CD4-positive, alpha-beta T cell (primary cell): ENCODE data around the gene PIMREG. TPM values are rescaled to one million over a fixed set of nuclear protein-coding genes. Genes with fewer than 3 reads are reported as not detected.

ENCODE experiments used
- ATAC-seq: fragments of 200-7000 bp; cut with Tn5 transposase; one replicate; pipeline ENCODE4 v1.10.0; 2022; ENCODE audit warnings: mild to moderate bottlenecking; ENCODE audit not compliant: poor library complexity
- CTCF ChIA-PET: fragments of 350-600 bp; sonication (Branson Sonifier 250); formaldehyde crosslinking; loops from one replicate; lab custom pipeline; 2021; ENCODE audit warnings: antibody characterized with exemption, inconsistent platforms; lab: Charles Lee
- POLR2A ChIA-PET: fragments of 350-600 bp; sonication (Branson Sonifier 250); formaldehyde crosslinking; loops from one replicate; lab custom pipeline; 2021; ENCODE audit warnings: antibody characterized with exemption, inconsistent platforms; lab: Charles Lee
- DNase-seq, 14 experiments: peaks; one replicate each; pipeline ENCODE4 v3.0.0-alpha.2; 2013 to 2020; ENCODE audit warnings: mixed read lengths in 2 of 14
- H3K27ac ChIP-seq, 2 donors: one replicate each; pipeline versions ENCODE4 v1.5.1 to v1.7.0; 2013; ENCODE audit warnings: low read length in 2 of 2, low read depth in 1 of 2, mild to moderate bottlenecking in 1 of 2
- H3K27me3 ChIP-seq, 2 experiments: 1 replicate in 1 of 2; 2 replicates in 1 of 2; pipeline versions ENCODE4 v1.6.1 to v1.7.0; 2013; ENCODE audit warnings: low read length in 2 of 2, control low read depth in 1 of 2, mild to moderate bottlenecking in 1 of 2, moderate library complexity in 1 of 2; ENCODE audit not compliant: insufficient read depth in 2 of 2, control insufficient read depth in 1 of 2
- H3K36me3 ChIP-seq: one replicate; pipeline ENCODE4 v1.6.1; 2013; ENCODE audit warnings: low read length, control low read depth; ENCODE audit not compliant: insufficient read depth
- H3K4me1 ChIP-seq: one replicate; pipeline ENCODE4 v1.6.1; 2013; ENCODE audit warnings: low read length, control low read depth; ENCODE audit not compliant: insufficient read depth
- H3K4me3 ChIP-seq: one replicate; pipeline ENCODE4 v1.5.1; 2013; ENCODE audit warnings: mild to moderate bottlenecking, low read length, moderate library complexity
- H3K9me3 ChIP-seq, 2 experiments: 1 replicate in 1 of 2; 2 replicates in 1 of 2; pipeline versions ENCODE4 v1.6.1 to v1.7.0; 2013; ENCODE audit warnings: low read length in 2 of 2, mild to moderate bottlenecking in 2 of 2, control low read depth in 1 of 2, moderate library complexity in 1 of 2; ENCODE audit not compliant: control insufficient read depth in 1 of 2, insufficient read depth in 1 of 2
- H3K27ac Mint-ChIP-seq: one replicate; pipeline ENCODE4 v1.8.0; 2020; ENCODE audit warnings: mixed read lengths
- H3K27me3 Mint-ChIP-seq: one replicate; pipeline ENCODE4 v1.8.0; 2021; ENCODE audit warnings: mixed read lengths
- H3K36me3 Mint-ChIP-seq: one replicate; pipeline ENCODE4 v1.8.0; 2021; ENCODE audit warnings: low read depth, mixed read lengths
- H3K4me1 Mint-ChIP-seq: one replicate; pipeline ENCODE4 v1.8.0; 2021; ENCODE audit warnings: low read depth, mixed read lengths
- H3K4me3 Mint-ChIP-seq: one replicate; pipeline ENCODE4 v1.8.0; 2020; ENCODE audit warnings: mild to moderate bottlenecking, mixed read lengths
- H3K9me3 Mint-ChIP-seq: one replicate; pipeline ENCODE4 v1.8.0; 2020; ENCODE audit warnings: mixed read lengths
- CTCF ChIP-seq: fragments of 200-600 bp; IDR thresholded peaks from one replicate; pipeline ENCODE4 v1.8.0; 2022; ENCODE audit warnings: antibody characterized with exemption, mild to moderate bottlenecking
- intact Hi-C, 2 experiments: fragments of 100-400 bp; cut with DNase I in 1 of 2; cut with micrococcal nuclease in 1 of 2; formaldehyde crosslinking; loops; one replicate each; pipeline versions ENCODE4 v1.15.1 to v1.9.0; 2023 to 2025; cut with DNase I, micrococcal nuclease
- total RNA-seq, 174 experiments: library from RNA in 2 of 174; stranded (reverse) in 2 of 174; gene quantifications; one replicate each; pipeline ENCODE4 v1.2.3 and lab custom pipeline; 2021 to 2026

The PIMREG gene
- total RNA-seq, 2 experiments from 2014 or later = not detected

- peak in 1 of 14 experiments; percentile 14 for DNase-seq
- Mint-ChIP-seq H3K4me1 (peaks cover 16% of the 10 kb centered on the region), H3K9me3 (no peaks in the 10 kb centered on the region), H3K27me3 (no peaks in the 10 kb centered on the region), H3K36me3 (no peaks in the 10 kb centered on the region), H3K27ac (no peak overlapping the region), H3K4me3 (no peak overlapping the region)
- Histone ChIP-seq H3K36me3 (no peaks in the 10 kb centered on the region), H3K4me1 (peaks cover 14% of the 10 kb centered on the region), H3K27me3 (no peaks in the 10 kb centered on the region), H3K4me3 (no peak overlapping the region), H3K27ac (no peak overlapping the region), H3K9me3 (no peaks in the 10 kb centered on the region)
- POLR2A ChIA-PET = no interaction called here
- CTCF ChIA-PET = no interaction called here
- intact Hi-C loops = no loop called here
- ATAC-seq = no peak
- no peak for TF ChIP-seq CTCF
Observed at GRCh38 chr17:6492892-6493674, 48.8 kb downstream of the PIMREG start.

- Histone ChIP-seq H3K27ac (no peak overlapping the region), H3K4me1 (peaks cover 14% of the 10 kb centered on the region), H3K36me3 (no peaks in the 10 kb centered on the region), H3K4me3 (no peak overlapping the region), H3K9me3 (no peaks in the 10 kb centered on the region), H3K27me3 (no peaks in the 10 kb centered on the region)
- H3K4me3 Mint-ChIP-seq = no peak overlapping the region
- TF ChIP-seq CTCF = no peak
- no peaks in the 10 kb centered on the region for H3K27me3 Mint-ChIP-seq
- H3K9me3 Mint-ChIP-seq = no peaks in the 10 kb centered on the region
- H3K36me3 Mint-ChIP-seq = no peaks in the 10 kb centered on the region
- peaks cover 16% of the 10 kb centered on the region for H3K4me1 Mint-ChIP-seq
- intact Hi-C loops = no loop called here
- no peak overlapping the region for H3K27ac Mint-ChIP-seq
- peak in 1 of 14 experiments; percentile 2 for DNase-seq
- ATAC-seq = no peak
- POLR2A ChIA-PET = no interaction called here
- CTCF ChIA-PET = no interaction called here
Observed at GRCh38 chr17:6494239-6494941, 50.1 kb downstream of the PIMREG start.

GRCh38 chr17:6495450-6496115, 51.3 kb downstream of the PIMREG start:
- H3K36me3 Mint-ChIP-seq = no peaks in the 10 kb centered on the region
- no peak overlapping the region for H3K4me3 ChIP-seq
- no peak overlapping the region for H3K27ac Mint-ChIP-seq
- no peaks in the 10 kb centered on the region for H3K27me3 Mint-ChIP-seq
- intact Hi-C loops = no loop called here
- no peaks in the 10 kb centered on the region for H3K36me3 ChIP-seq
- CTCF ChIA-PET = no interaction called here
- POLR2A ChIA-PET = no interaction called here
- H3K9me3 Mint-ChIP-seq = no peaks in the 10 kb centered on the region
- peak overlapping the region; percentile 62 for H3K4me3 Mint-ChIP-seq
- no peaks in the 10 kb centered on the region for H3K9me3 ChIP-seq
- no peaks in the 10 kb centered on the region for H3K27me3 ChIP-seq
- H3K4me1 ChIP-seq = peaks cover 14% of the 10 kb centered on the region
- peaks cover 16% of the 10 kb centered on the region for H3K4me1 Mint-ChIP-seq
- H3K27ac ChIP-seq = no peak overlapping the region
- DNase-seq (peak in 1 of 14 experiments; percentile 30), ATAC-seq (no peak)
- TF ChIP-seq CTCF = no peak
